K562 (cell line): ENCODE data around the gene C2CD2. TPM values are rescaled to one million over a fixed set of nuclear protein-coding genes. Genes with fewer than 3 reads are reported as not detected.

ENCODE experiments used
- ERF ChIP-seq: fragments of 450-650 bp; formaldehyde crosslinking; IDR thresholded peaks from 2 replicates; pipeline ENCODE4 v1.4.0; 2020; ENCODE audit warnings: mild to moderate bottlenecking, mixed read lengths
- HLTF ChIP-seq: fragments of 450-650 bp; IDR thresholded peaks from 2 replicates; pipeline ENCODE4 v1.6.1; 2016
- MEF2A ChIP-seq: IDR thresholded peaks from 2 replicates; pipeline ENCODE4 v1.6.1; 2011; ENCODE audit warnings: low read depth, mild to moderate bottlenecking, low read length, moderate library complexity; ENCODE audit not compliant: control insufficient read depth
- MYC ChIP-seq, 2 experiments: fragments of 250-450 bp in 1 of 2; sonication (Bioruptor Pico) in 1 of 2; IDR thresholded peaks; 2 replicates each; pipeline versions ENCODE4 v1.5.1 to v1.6.1; 2012 to 2021; ENCODE audit warnings: low read depth in 2 of 2, borderline replicate concordance in 1 of 2, improper control_type of control experiment in 1 of 2, low read length in 1 of 2, mild to moderate bottlenecking in 1 of 2, moderate library complexity in 1 of 2
- NFRKB ChIP-seq: fragments of 450-650 bp; IDR thresholded peaks from 2 replicates; pipeline ENCODE4 v1.6.1; 2016; ENCODE audit warnings: low read depth
- NR4A1 ChIP-seq, 2 experiments: fragments of 250-450 bp in 1 of 2; fragments of 450-650 bp in 1 of 2; sonication (Bioruptor Pico) in 1 of 2; IDR thresholded peaks; 2 replicates each; pipeline versions ENCODE4 v1.4.0 to v1.6.1; 2016 to 2020; ENCODE audit warnings: mild to moderate bottlenecking in 2 of 2, missing compliant biosample characterization in 1 of 2, missing genetic modification characterization in 1 of 2, moderate library complexity in 1 of 2
- PHTF2 ChIP-seq: fragments of 250-450 bp; sonication (Bioruptor Pico); IDR thresholded peaks from 2 replicates; pipeline ENCODE4 v1.5.0; 2021; ENCODE audit warnings: mild to moderate bottlenecking
- RAD51 ChIP-seq: fragments of 450-650 bp; IDR thresholded peaks from 2 replicates; pipeline ENCODE4 v1.7.1; 2016; ENCODE audit warnings: low read depth, mild to moderate bottlenecking, borderline replicate concordance
- ZBTB7A ChIP-seq: IDR thresholded peaks from 2 replicates; pipeline ENCODE4 v1.6.1; 2011; ENCODE audit warnings: low read depth, mild to moderate bottlenecking, low read length, moderate library complexity, borderline replicate concordance; ENCODE audit not compliant: control insufficient read depth
- ZNF280B ChIP-seq: fragments of 250-450 bp; sonication (Bioruptor Pico); IDR thresholded peaks from 2 replicates; pipeline ENCODE4 v1.5.1; 2021; ENCODE audit warnings: mild to moderate bottlenecking
- ZNF408 ChIP-seq: fragments of 250-450 bp; sonication (Bioruptor Pico); IDR thresholded peaks from 2 replicates; pipeline ENCODE4 v1.4.0; 2020; ENCODE audit warnings: low read depth, mild to moderate bottlenecking, moderate library complexity
- ZNF41 ChIP-seq: fragments of 250-450 bp; sonication (Bioruptor Pico); conservative IDR thresholded peaks from 2 replicates; pipeline ENCODE4 v1.4.0; 2020; ENCODE audit warnings: mild to moderate bottlenecking
- ZNF717 ChIP-seq: fragments of 250-450 bp; sonication (Bioruptor Pico); IDR thresholded peaks from 2 replicates; pipeline ENCODE4 v1.5.0; 2021
- polyA plus RNA-seq, 8 experiments: library from polyadenylated mRNA; depleted of rRNA in 4 of 8; stranded (reverse) in 5 of 8; unstranded in 3 of 8; fragments of >200 nt; fragmentation: Nextera tagmentation in 2 of 8; fragmentation: Illumina TruSeq in 1 of 8; extraction: Ambion mirVana in 2 of 8; extraction: Trizol in 1 of 8; gene quantifications; 2 replicates each; pipeline versions ENCODE4 v1.2.1 to v1.2.3, GENCODE V29; 2011 to 2014; ENCODE audit warnings: inconsistent platforms in 1 of 8, missing spikeins in 1 of 8
- total RNA-seq, 7 experiments: library from RNA; depleted of rRNA in 6 of 7; stranded (reverse); fragments of >200 nt in 6 of 7; fragmentation: Illumina TruSeq in 2 of 7; extraction: Trizol in 2 of 7; gene quantifications; 2 replicates each; pipeline versions ENCODE4 v1.2.1 to v1.2.3, GENCODE V29; 2011 to 2021; ENCODE audit warnings: low replicate concordance in 1 of 7
- TF ChIP-seq, protein P1 (sequence below), 2 experiments: fragments of 450-650 bp; IDR thresholded peaks; 2 replicates each; pipeline ENCODE4 v1.6.1; 2016; ENCODE audit warnings: mild to moderate bottlenecking in 2 of 2, borderline replicate concordance in 1 of 2, low read depth in 1 of 2, moderate library complexity in 1 of 2
- TF ChIP-seq, protein P2 (sequence below): fragments of 150-350 bp; conservative IDR thresholded peaks from 2 replicates; pipeline ENCODE4 v1.6.1; 2014; ENCODE audit warnings: low read length

C2CD2 gene
- total and polyA plus RNA-seq, 9 of the 15 experiments (the other 6 are each of a cell fraction or from before 2014, with no cell fraction given) = 1.3 to 21.6 (median 12.1) TPM

DNA sequence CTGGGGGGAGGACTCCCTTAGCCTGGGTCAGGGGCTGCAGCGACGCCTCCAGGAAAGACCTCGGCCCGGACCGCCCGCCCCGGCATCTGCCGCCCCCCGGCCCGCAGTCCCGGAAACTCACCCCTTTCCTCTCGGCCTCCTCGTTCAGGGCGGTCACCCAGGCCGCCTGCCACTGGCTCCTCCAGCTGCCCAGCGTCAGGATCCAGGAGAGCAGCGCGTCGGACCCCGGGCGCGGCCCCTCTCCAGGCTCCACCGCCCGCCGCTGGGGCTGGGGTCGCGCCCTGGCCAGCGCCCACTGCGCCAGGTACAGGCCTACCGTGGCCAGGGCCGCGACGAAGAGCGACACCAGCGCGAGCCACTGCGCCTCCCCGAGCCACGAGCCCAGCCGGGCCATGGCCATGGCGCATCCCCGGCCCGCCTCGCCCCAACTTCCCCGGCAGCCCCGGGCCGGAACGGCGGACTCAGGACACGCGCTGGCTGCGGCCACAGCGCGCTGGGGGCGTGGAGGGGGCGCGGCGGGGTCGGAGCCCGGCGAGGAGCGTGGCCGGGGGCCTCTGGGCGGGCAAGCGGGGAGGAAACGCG is 478 bp downstream of the C2CD2 start (continued):
- TF ChIP-seq, protein P1, sequence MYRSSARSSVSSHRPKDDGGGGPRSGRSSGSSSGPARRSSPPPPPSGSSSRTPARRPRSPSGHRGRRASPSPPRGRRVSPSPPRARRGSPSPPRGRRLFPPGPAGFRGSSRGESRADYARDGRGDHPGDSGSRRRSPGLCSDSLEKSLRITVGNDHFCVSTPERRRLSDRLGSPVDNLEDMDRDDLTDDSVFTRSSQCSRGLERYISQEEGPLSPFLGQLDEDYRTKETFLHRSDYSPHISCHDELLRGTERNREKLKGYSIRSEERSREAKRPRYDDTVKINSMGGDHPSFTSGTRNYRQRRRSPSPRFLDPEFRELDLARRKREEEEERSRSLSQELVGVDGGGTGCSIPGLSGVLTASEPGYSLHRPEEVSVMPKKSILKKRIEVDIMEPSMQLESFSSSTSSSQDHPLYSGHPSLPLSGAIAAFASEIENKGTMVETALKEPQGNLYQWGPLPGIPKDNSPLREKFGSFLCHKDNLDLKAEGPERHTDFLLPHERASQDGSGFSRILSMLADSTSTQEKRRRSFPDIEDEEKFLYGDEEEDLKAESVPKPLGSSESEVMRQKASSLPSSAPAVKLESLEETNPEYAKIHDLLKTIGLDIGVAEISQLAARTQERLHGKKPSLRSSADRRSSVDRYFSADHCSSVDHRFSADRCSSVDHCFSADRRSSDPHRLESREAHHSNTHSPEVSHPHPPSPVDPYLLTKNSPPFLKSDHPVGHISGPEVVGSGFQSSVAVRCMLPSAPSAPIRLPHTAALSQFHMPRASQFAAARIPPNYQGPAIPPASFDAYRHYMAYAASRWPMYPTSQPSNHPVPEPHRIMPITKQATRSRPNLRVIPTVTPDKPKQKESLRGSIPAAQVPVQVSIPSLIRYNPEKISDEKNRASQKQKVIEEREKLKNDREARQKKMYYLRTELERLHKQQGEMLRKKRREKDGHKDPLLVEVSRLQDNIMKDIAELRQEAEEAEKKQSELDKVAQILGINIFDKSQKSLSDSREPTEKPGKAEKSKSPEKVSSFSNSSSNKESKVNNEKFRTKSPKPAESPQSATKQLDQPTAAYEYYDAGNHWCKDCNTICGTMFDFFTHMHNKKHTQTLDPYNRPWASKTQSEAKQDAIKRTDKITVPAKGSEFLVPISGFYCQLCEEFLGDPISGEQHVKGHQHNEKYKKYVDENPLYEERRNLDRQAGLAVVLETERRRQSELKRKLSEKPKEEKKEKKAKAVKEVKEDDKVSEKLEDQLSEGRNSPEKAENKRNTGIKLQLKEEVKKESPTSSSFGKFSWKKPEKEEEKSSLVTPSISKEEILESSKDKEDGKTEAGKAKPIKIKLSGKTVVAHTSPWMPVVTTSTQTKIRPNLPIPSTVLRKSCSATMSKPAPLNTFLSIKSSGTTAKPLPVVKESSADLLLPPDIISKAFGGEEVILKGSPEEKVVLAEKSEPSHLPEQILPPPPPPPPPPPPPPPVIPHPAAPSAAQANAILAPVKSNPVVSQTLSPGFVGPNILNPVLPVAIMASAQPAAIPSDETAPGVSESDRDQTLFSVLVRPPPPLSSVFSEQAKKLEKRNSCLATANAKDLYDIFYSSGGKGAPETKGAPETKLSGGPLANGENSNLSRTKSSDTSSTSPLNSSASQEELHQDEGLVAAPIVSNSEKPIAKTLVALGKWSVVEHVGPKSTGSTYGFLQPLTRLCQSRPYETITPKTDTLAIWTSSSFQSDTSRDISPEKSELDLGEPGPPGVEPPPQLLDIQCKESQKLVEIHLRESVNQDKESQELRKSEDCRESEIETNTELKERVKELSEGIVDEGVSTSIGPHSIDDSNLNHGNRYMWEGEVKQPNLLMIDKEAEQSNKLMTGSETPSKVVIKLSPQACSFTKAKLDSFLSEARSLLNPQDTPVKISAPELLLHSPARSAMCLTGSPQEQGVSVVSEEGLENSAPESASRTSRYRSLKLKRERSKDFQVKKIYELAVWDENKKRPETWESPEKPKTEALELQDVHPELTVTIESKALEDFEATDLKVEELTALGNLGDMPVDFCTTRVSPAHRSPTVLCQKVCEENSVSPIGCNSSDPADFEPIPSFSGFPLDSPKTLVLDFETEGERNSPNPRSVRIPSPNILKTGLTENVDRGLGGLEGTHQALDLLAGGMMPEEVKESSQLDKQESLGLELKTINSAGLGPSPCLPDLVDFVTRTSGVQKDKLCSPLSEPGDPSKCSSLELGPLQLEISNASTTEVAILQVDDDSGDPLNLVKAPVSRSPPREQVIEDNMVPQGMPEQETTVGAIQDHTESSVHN (IDR thresholded peaks at IDR 0.05; ENCODE audit: borderline replicate concordance in 1 of 2, low read depth in 1 of 2) = no peak
- no peak for TF ChIP-seq NFRKB
- TF ChIP-seq ZNF41 (CRISPR knock-in tag) = no peak
- no peak for TF ChIP-seq NR4A1 (CRISPR knock-in tag; IDR thresholded peaks at IDR 0.05)
- no peak for TF ChIP-seq NR4A1 (tag; IDR thresholded peaks at IDR 0.05)
- no peak for TF ChIP-seq MYC (IDR thresholded peaks at IDR 0.05; ENCODE audit: low read depth, low read length)
- no peak for TF ChIP-seq MYC (CRISPR knock-in tag; IDR thresholded peaks at IDR 0.05; ENCODE audit: borderline replicate concordance, low read depth)
- no peak for TF ChIP-seq PHTF2
- TF ChIP-seq, protein P2, sequence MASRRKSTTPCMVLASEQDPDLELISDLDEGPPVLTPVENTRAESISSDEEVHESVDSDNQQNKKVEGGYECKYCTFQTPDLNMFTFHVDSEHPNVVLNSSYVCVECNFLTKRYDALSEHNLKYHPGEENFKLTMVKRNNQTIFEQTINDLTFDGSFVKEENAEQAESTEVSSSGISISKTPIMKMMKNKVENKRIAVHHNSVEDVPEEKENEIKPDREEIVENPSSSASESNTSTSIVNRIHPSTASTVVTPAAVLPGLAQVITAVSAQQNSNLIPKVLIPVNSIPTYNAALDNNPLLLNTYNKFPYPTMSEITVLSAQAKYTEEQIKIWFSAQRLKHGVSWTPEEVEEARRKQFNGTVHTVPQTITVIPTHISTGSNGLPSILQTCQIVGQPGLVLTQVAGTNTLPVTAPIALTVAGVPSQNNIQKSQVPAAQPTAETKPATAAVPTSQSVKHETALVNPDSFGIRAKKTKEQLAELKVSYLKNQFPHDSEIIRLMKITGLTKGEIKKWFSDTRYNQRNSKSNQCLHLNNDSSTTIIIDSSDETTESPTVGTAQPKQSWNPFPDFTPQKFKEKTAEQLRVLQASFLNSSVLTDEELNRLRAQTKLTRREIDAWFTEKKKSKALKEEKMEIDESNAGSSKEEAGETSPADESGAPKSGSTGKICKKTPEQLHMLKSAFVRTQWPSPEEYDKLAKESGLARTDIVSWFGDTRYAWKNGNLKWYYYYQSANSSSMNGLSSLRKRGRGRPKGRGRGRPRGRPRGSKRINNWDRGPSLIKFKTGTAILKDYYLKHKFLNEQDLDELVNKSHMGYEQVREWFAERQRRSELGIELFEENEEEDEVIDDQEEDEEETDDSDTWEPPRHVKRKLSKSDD = no peak
- no peak for TF ChIP-seq ZNF717 (CRISPR knock-in tag)
- no peak for TF ChIP-seq HLTF
- TF ChIP-seq ZNF280B (CRISPR knock-in tag) = no peak
- no peak for TF ChIP-seq MEF2A
- 0 out of 2 replicates have a peak, but pooled peaks have one; percentile 46 for TF ChIP-seq ERF
- TF ChIP-seq ZBTB7A = peak; percentile 79; the same call in 1 of the 2 replicates
- no peak for TF ChIP-seq RAD51
- no peak for TF ChIP-seq ZNF408 (CRISPR knock-in tag)
